ENCODE data around the gene RAP1GAP2.
"Not testable (repeated sequence)": the region's sequence is repeated elsewhere in the genome, so short reads cannot be mapped to it uniquely, and the experiment has no call there.

The RAP1GAP2 gene

DNA sequence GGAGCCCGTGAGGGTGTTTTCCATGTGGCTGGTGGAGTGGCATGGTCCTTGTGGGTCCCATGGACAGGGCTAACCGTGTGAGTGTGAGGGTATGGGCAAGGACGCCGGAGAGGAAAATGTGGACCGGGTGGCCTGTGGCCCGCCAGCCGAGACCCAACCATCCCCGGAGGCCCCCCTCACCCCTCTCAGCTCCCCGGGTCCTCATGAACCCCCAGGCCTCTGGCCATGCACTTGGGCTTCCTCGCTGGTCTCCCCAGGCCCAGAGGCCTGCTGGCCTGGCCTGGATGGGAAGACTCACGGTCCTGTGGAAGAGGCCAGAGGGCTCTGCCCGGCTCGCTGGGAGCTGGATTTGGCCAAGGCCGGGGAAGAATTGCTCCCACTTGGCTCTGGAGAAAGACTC lies 13.1 kb downstream of the RAP1GAP2 start:
- Histone ChIP-seq H3K27me3 (replicated peaks; ENCODE audit: control insufficient read depth, insufficient read depth, low read length, poor library complexity, severe bottlenecking) (no peaks in the 10 kb centered on the region), H3K36me3 (ENCODE audit: control insufficient read depth, insufficient read depth, low read length) (peaks cover 20% of the 10 kb centered on the region), H3K9me3 (ENCODE audit: control insufficient read depth, low read length) (no peaks in the 10 kb centered on the region), H3K4me1 (ENCODE audit: control insufficient read depth, insufficient read depth, low read length, poor library complexity, severe bottlenecking) (peaks cover 9% of the 10 kb centered on the region), H3K4me3 (ENCODE audit: insufficient read depth, low read depth, low read length, poor library complexity, severe bottlenecking) (no peak overlapping the region), H3K27ac (ENCODE audit: insufficient read depth, low read length, poor library complexity, severe bottlenecking) (no peak overlapping the region)
- no peak for DNase-seq

DNA sequence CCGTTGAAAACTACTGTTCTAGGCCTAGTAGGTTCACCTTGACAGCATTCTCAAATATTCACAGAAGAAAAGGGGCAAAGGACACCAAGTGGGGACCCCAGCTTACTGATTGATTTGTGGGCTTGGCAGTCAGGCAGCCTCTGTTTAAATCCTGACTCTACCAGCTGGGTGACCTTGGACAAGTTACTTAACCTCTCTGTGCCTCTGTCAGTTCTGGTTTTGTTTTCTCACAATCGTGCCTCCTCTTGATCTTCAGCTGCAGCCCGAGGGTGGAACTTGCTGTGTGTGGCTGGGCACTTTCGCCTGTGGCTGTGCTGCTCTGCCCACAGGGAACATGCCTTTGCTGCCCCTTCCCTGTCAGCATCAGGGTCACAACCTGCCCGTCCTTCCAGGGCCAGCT lies 17.8 kb downstream of the RAP1GAP2 start:
- H3K9me3 ChIP-seq (ENCODE audit: control insufficient read depth, low read length) = no peaks in the 10 kb centered on the region
- no peaks in the 10 kb centered on the region for H3K27me3 ChIP-seq (replicated peaks; ENCODE audit: control insufficient read depth, insufficient read depth, low read length, poor library complexity, severe bottlenecking)
- H3K4me1 ChIP-seq (ENCODE audit: control insufficient read depth, insufficient read depth, low read length, poor library complexity, severe bottlenecking) = peaks cover 24% of the 10 kb centered on the region
- peak in 1 of 3 donors; percentile 31 for DNase-seq
- H3K27ac ChIP-seq (ENCODE audit: insufficient read depth, low read length, poor library complexity, severe bottlenecking) = peak overlapping the region; percentile 63
- peak overlapping the region; percentile 18 for H3K4me3 ChIP-seq (ENCODE audit: insufficient read depth, low read depth, low read length, poor library complexity, severe bottlenecking)
- H3K36me3 ChIP-seq (ENCODE audit: control insufficient read depth, insufficient read depth, low read length) = peaks cover under 1% of the 10 kb centered on the region

DNA sequence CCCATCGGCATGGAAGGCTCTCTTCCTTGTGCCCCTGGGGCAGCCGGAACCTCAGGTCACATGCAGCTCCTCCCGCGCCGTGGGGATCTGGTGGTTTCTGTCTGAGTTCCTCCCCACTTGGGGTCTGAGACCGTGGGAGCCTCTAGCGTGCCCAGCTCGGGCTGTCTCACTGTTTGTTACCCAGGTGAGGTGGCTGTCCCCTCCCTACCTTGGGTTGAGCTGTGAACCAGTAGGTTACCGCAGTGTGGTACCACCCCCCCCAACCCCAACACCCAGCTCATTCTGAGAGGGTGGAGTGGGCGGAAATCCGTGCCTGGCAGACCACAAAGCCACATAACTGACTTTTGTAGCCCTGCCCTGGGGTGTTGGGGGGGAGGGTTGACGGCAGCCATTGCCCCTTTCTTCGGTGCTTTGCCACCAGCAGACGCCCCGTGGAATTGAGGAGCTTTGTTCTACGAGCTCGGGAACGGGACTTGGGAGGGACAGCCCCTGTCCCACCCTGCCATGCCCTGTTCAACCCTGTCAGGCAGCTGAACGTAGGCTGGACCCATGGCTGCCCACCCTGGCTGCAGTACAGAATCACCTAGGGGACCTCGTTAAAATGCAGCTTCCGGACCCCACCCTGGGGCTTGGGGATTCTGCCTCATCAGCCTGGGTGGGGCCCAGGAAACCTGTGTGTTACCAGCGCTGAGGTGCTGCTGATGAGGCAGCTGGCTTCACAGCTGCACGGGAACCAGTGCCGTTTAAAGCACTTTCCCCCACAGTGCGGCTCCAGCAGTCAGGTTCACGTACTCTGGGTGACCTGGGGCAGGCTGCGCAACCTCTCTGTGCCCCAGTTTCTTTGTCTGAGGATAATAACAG lies 18.5 kb downstream of the RAP1GAP2 start:
- Histone ChIP-seq H3K4me1 (ENCODE audit: control insufficient read depth, insufficient read depth, low read length, poor library complexity, severe bottlenecking) (peaks cover 24% of the 10 kb centered on the region), H3K27ac (ENCODE audit: insufficient read depth, low read length, poor library complexity, severe bottlenecking) (peak overlapping the region; percentile 63), H3K4me3 (ENCODE audit: insufficient read depth, low read depth, low read length, poor library complexity, severe bottlenecking) (peak overlapping the region; percentile 38), H3K27me3 (replicated peaks; ENCODE audit: control insufficient read depth, insufficient read depth, low read length, poor library complexity, severe bottlenecking) (no peaks in the 10 kb centered on the region), H3K36me3 (ENCODE audit: control insufficient read depth, insufficient read depth, low read length) (no peaks in the 10 kb centered on the region), H3K9me3 (ENCODE audit: control insufficient read depth, low read length) (no peaks in the 10 kb centered on the region)
- DNase-seq = peak; percentile 92 to 95 (median 94)

- Histone ChIP-seq H3K27me3 (replicated peaks; ENCODE audit: control insufficient read depth, insufficient read depth, low read length, poor library complexity, severe bottlenecking) (no peaks in the 10 kb centered on the region), H3K4me3 (ENCODE audit: insufficient read depth, low read depth, low read length, poor library complexity, severe bottlenecking) (no peak overlapping the region), H3K4me1 (ENCODE audit: control insufficient read depth, insufficient read depth, low read length, poor library complexity, severe bottlenecking) (peaks cover 24% of the 10 kb centered on the region), H3K27ac (ENCODE audit: insufficient read depth, low read length, poor library complexity, severe bottlenecking) (no peak overlapping the region), H3K36me3 (ENCODE audit: control insufficient read depth, insufficient read depth, low read length) (no peaks in the 10 kb centered on the region), H3K9me3 (ENCODE audit: control insufficient read depth, low read length) (no peaks in the 10 kb centered on the region)
- DNase-seq = no peak
Measured at GRCh38 chr17:2815781-2816185, 19.5 kb downstream of the RAP1GAP2 start.

GRCh38 chr17:2816688-2817087 lies 20.4 kb downstream of the RAP1GAP2 start:
- Histone ChIP-seq H3K4me3 (ENCODE audit: insufficient read depth, low read depth, low read length, poor library complexity, severe bottlenecking) (no peak overlapping the region), H3K4me1 (ENCODE audit: control insufficient read depth, insufficient read depth, low read length, poor library complexity, severe bottlenecking) (peaks cover 24% of the 10 kb centered on the region), H3K36me3 (ENCODE audit: control insufficient read depth, insufficient read depth, low read length) (peaks cover under 1% of the 10 kb centered on the region), H3K27ac (ENCODE audit: insufficient read depth, low read length, poor library complexity, severe bottlenecking) (no peak overlapping the region), H3K9me3 (ENCODE audit: control insufficient read depth, low read length) (no peaks in the 10 kb centered on the region), H3K27me3 (replicated peaks; ENCODE audit: control insufficient read depth, insufficient read depth, low read length, poor library complexity, severe bottlenecking) (no peaks in the 10 kb centered on the region)
- DNase-seq = no peak

- H3K27me3 ChIP-seq (replicated peaks; ENCODE audit: control insufficient read depth, insufficient read depth, low read length, poor library complexity, severe bottlenecking); H3K36me3 ChIP-seq (ENCODE audit: control insufficient read depth, insufficient read depth, low read length); H3K27ac ChIP-seq (ENCODE audit: insufficient read depth, low read length, poor library complexity, severe bottlenecking); H3K9me3 ChIP-seq (ENCODE audit: control insufficient read depth, low read length); H3K4me3 ChIP-seq (ENCODE audit: insufficient read depth, low read depth, low read length, poor library complexity, severe bottlenecking); DNase-seq: not testable (repeated sequence)
- peaks cover 18% of the 10 kb centered on the region for H3K4me1 ChIP-seq (ENCODE audit: control insufficient read depth, insufficient read depth, low read length, poor library complexity, severe bottlenecking)
Measured at GRCh38 chr17:2819294-2819693, 23.1 kb downstream of the RAP1GAP2 start.

DNA sequence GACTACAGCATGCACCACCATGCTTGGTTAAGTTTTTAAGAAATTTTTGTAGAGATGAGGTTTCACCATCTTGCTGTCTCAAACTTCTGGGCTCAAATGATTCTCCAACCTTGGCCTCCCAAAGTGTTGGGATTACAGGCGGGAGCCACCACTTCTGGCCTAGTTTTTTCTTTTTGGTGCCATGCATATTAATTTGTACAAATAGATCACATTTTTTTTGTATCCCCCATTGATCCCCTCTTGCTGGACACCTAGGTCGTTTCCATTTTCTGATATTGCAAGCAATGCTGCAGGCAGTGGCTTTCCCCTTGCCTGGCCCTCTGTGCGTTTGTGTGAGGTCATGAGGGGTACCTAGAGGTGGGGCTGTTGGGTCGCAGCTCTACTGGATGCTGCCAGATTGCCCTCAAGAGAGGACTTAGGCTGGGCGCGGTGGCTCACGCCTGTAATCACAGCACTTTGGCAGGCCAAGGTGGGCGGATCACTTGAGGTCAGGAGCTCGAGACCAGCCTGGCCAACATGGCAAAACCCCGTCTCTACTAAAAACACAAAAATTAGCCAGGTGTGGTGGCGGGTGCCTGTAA lies 23.8 kb downstream of the RAP1GAP2 start:
- DNase-seq = no peak
- Histone ChIP-seq H3K4me3 (ENCODE audit: insufficient read depth, low read depth, low read length, poor library complexity, severe bottlenecking) (no peak overlapping the region), H3K36me3 (ENCODE audit: control insufficient read depth, insufficient read depth, low read length) (peaks cover 6% of the 10 kb centered on the region), H3K4me1 (ENCODE audit: control insufficient read depth, insufficient read depth, low read length, poor library complexity, severe bottlenecking) (peaks cover 11% of the 10 kb centered on the region), H3K27ac (ENCODE audit: insufficient read depth, low read length, poor library complexity, severe bottlenecking) (no peak overlapping the region), H3K27me3 (replicated peaks; ENCODE audit: control insufficient read depth, insufficient read depth, low read length, poor library complexity, severe bottlenecking) (no peaks in the 10 kb centered on the region), H3K9me3 (ENCODE audit: control insufficient read depth, low read length) (no peaks in the 10 kb centered on the region)

DNA sequence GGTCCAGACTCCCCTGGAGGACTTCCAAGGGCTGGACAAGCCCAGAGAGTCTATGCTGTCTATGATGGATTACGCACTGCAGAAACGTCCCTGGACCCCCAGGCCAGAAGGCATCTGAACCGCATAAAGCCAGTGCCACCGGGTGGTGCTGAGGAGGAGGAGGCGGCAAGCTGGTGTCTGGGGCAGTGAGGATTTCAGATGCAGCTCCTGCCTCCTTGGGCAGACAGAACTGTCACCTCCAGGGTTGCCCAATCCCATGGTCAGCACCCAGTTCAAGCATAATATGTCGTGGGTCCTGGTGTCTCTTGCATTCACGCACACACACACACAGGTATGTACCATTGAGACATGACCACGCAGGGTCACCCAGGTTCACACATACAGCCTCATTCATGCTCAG lies 25.6 kb downstream of the RAP1GAP2 start:
- H3K4me1 ChIP-seq (ENCODE audit: control insufficient read depth, insufficient read depth, low read length, poor library complexity, severe bottlenecking) = no peaks in the 10 kb centered on the region
- H3K4me3 ChIP-seq (ENCODE audit: insufficient read depth, low read depth, low read length, poor library complexity, severe bottlenecking) = no peak overlapping the region
- H3K36me3 ChIP-seq (ENCODE audit: control insufficient read depth, insufficient read depth, low read length) = peaks cover 9% of the 10 kb centered on the region
- H3K9me3 ChIP-seq (ENCODE audit: control insufficient read depth, low read length) = no peaks in the 10 kb centered on the region
- H3K27me3 ChIP-seq (replicated peaks; ENCODE audit: control insufficient read depth, insufficient read depth, low read length, poor library complexity, severe bottlenecking) = no peaks in the 10 kb centered on the region
- no peak overlapping the region for H3K27ac ChIP-seq (ENCODE audit: insufficient read depth, low read length, poor library complexity, severe bottlenecking)
- DNase-seq = no peak

DNA sequence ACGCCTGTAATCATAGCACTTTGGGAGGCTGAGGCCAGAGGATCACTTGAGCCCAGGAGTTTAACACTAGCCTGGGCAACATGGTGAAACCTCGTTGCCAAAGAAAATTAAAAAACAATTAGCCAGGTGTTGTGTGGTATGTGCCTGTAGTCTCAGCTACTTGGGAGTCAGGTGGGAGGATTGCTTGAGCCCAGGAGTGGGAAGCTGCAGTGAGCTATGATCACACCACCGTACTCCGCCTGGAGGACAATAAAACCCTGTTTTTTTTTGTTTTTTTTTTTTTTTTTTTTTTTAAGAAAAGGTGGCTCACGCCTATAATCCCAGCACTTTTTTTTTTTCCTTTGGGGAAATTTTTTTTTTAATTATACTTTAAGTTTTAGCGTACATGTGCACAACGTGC lies 26.1 kb downstream of the RAP1GAP2 start:
- Histone ChIP-seq H3K4me3 (ENCODE audit: insufficient read depth, low read depth, low read length, poor library complexity, severe bottlenecking) (no peak overlapping the region), H3K36me3 (ENCODE audit: control insufficient read depth, insufficient read depth, low read length) (peaks cover 9% of the 10 kb centered on the region), H3K27ac (ENCODE audit: insufficient read depth, low read length, poor library complexity, severe bottlenecking) (no peak overlapping the region), H3K9me3 (ENCODE audit: control insufficient read depth, low read length) (no peaks in the 10 kb centered on the region), H3K27me3 (replicated peaks; ENCODE audit: control insufficient read depth, insufficient read depth, low read length, poor library complexity, severe bottlenecking) (no peaks in the 10 kb centered on the region), H3K4me1 (ENCODE audit: control insufficient read depth, insufficient read depth, low read length, poor library complexity, severe bottlenecking) (no peaks in the 10 kb centered on the region)
- DNase-seq = no peak

DNA sequence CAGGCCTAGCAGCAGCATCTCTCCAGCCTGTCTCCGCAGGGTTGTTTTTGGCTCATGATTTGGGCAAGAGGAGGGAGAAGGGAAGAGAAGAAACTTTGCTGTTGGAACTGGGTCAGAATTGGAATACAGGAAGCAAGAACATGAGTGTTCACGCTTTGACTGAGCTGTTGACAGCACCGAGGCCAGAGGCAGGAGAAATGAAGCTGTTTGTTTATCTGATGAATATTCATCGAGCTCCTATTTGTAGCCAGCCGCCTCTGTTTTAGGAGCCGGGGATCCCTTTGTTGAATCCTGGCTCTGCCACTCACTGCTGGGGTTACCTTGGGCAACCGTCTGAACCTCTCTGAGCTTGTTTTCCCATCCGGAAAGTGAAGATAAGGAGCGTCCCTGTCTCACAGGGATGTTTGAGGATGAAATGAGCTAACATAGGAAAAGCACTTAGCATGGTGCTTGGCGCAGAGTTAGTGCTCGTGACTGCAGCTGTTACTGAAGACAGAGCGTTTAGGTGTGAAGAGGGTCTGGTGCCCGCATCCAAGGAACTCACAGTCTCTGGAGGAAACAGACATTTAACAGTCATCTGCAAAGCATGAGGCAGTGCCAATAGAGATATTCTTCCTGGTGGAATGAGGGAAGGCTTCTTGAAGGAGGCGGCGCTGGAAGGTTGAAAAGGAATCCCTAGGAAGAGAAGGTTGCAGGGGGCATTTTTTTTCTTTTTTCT lies 29.2 kb downstream of the RAP1GAP2 start:
- no peaks in the 10 kb centered on the region for H3K27me3 ChIP-seq (replicated peaks; ENCODE audit: control insufficient read depth, insufficient read depth, low read length, poor library complexity, severe bottlenecking)
- H3K4me1 ChIP-seq (ENCODE audit: control insufficient read depth, insufficient read depth, low read length, poor library complexity, severe bottlenecking) = peaks cover 10% of the 10 kb centered on the region
- peaks cover 9% of the 10 kb centered on the region for H3K36me3 ChIP-seq (ENCODE audit: control insufficient read depth, insufficient read depth, low read length)
- H3K9me3 ChIP-seq (ENCODE audit: control insufficient read depth, low read length) = no peaks in the 10 kb centered on the region
- H3K27ac ChIP-seq (ENCODE audit: insufficient read depth, low read length, poor library complexity, severe bottlenecking) = no peak overlapping the region
- no peak for DNase-seq
- no peak overlapping the region for H3K4me3 ChIP-seq (ENCODE audit: insufficient read depth, low read depth, low read length, poor library complexity, severe bottlenecking)

Measured in effector memory CD4-positive, alpha-beta T cell (primary cell).